WTC11 (cell line): ENCODE measurements around the gene KCNIP1.

Source experiments
- NR1H2 ChIP-seq: sonication (generic); formaldehyde crosslinking; IDR thresholded peaks from 2 replicates; pipeline ENCODE4 v1.9.0; 2021; ENCODE audit warnings: mild to moderate bottlenecking, moderate library complexity, missing genetic modification reagents
- TF ChIP-seq, protein P1 (sequence below): sonication (generic); formaldehyde crosslinking; IDR thresholded peaks from 2 replicates; pipeline ENCODE4 v1.8.1; 2023; ENCODE audit warnings: mild to moderate bottlenecking, missing genetic modification reagents
- TF ChIP-seq, protein P2 (sequence below): sonication (generic); formaldehyde crosslinking; IDR thresholded peaks from 2 replicates; pipeline ENCODE4 v1.8.0; 2022; ENCODE audit warnings: mild to moderate bottlenecking, missing genetic modification reagents
- TF ChIP-seq, protein P3 (sequence below): fragments of 200-600 bp; IDR thresholded peaks from 2 replicates; pipeline ENCODE4 v1.8.0; 2022; ENCODE audit warnings: antibody characterized with exemption
- TF ChIP-seq, protein P4 (sequence below): sonication (generic); formaldehyde crosslinking; IDR thresholded peaks from 2 replicates; pipeline ENCODE4 v1.8.1; 2022; ENCODE audit warnings: missing genetic modification reagents, borderline replicate concordance

DNA sequence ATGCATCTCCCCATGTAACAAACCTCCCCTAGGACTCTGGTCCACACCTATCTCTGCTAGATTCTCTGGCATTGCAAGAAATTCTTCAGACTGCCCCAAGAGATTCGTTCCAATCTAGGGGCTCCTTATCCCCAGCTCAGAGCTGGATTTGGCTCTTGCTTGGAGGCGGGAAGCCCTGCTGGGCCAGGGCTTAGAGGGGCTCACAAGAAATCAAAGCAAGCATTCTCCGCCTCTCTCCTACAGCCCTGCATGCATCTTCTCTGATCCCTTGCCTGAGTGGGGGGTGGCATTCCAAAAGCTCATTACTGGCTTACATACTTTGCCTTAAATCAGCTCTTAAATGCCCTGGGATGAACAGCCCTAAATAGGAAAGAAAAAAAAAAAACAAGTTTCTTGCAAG lies 75.8 kb downstream of the KCNIP1 start:
- TF ChIP-seq, protein P1, sequence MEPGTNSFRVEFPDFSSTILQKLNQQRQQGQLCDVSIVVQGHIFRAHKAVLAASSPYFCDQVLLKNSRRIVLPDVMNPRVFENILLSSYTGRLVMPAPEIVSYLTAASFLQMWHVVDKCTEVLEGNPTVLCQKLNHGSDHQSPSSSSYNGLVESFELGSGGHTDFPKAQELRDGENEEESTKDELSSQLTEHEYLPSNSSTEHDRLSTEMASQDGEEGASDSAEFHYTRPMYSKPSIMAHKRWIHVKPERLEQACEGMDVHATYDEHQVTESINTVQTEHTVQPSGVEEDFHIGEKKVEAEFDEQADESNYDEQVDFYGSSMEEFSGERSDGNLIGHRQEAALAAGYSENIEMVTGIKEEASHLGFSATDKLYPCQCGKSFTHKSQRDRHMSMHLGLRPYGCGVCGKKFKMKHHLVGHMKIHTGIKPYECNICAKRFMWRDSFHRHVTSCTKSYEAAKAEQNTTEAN = no peak
- TF ChIP-seq, protein P2, sequence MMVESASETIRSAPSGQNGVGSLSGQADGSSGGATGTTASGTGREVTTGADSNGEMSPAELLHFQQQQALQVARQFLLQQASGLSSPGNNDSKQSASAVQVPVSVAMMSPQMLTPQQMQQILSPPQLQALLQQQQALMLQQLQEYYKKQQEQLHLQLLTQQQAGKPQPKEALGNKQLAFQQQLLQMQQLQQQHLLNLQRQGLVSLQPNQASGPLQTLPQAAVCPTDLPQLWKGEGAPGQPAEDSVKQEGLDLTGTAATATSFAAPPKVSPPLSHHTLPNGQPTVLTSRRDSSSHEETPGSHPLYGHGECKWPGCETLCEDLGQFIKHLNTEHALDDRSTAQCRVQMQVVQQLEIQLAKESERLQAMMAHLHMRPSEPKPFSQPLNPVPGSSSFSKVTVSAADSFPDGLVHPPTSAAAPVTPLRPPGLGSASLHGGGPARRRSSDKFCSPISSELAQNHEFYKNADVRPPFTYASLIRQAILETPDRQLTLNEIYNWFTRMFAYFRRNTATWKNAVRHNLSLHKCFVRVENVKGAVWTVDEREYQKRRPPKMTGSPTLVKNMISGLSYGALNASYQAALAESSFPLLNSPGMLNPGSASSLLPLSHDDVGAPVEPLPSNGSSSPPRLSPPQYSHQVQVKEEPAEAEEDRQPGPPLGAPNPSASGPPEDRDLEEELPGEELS (CRISPR knock-in tag) = no peak
- TF ChIP-seq, protein P3, sequence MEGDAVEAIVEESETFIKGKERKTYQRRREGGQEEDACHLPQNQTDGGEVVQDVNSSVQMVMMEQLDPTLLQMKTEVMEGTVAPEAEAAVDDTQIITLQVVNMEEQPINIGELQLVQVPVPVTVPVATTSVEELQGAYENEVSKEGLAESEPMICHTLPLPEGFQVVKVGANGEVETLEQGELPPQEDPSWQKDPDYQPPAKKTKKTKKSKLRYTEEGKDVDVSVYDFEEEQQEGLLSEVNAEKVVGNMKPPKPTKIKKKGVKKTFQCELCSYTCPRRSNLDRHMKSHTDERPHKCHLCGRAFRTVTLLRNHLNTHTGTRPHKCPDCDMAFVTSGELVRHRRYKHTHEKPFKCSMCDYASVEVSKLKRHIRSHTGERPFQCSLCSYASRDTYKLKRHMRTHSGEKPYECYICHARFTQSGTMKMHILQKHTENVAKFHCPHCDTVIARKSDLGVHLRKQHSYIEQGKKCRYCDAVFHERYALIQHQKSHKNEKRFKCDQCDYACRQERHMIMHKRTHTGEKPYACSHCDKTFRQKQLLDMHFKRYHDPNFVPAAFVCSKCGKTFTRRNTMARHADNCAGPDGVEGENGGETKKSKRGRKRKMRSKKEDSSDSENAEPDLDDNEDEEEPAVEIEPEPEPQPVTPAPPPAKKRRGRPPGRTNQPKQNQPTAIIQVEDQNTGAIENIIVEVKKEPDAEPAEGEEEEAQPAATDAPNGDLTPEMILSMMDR = no peak
- TF ChIP-seq, protein P4, sequence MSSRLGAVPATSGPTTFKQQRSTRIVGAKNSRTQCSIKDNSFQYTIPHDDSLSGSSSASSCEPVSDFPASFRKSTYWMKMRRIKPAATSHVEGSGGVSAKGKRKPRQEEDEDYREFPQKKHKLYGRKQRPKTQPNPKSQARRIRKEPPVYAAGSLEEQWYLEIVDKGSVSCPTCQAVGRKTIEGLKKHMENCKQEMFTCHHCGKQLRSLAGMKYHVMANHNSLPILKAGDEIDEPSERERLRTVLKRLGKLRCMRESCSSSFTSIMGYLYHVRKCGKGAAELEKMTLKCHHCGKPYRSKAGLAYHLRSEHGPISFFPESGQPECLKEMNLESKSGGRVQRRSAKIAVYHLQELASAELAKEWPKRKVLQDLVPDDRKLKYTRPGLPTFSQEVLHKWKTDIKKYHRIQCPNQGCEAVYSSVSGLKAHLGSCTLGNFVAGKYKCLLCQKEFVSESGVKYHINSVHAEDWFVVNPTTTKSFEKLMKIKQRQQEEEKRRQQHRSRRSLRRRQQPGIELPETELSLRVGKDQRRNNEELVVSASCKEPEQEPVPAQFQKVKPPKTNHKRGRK (CRISPR knock-in tag) = no peak
- no peak for TF ChIP-seq NR1H2 (CRISPR knock-in tag)
